Measurements from ENCODE around the gene RAB12.
"Not testable (repeated sequence)": the region's sequence is repeated elsewhere in the genome, so short reads cannot be mapped to it uniquely, and the experiment has no call there.

The RAB12 gene

GRCh38 chr18:8647359-8647758 lies 38.1 kb downstream of the RAB12 start:
- not testable (repeated sequence) for DNase-seq (ENCODE audit: low read depth in 2 of 2)

- not testable (repeated sequence) for DNase-seq (ENCODE audit: low read depth in 2 of 2)
Observed at GRCh38 chr18:8651478-8652261, 42.4 kb downstream of the RAB12 start.

- no peak for DNase-seq (ENCODE audit: low read depth in 2 of 2)
Observed at GRCh38 chr18:8654503-8655451, 45.5 kb downstream of the RAB12 start.

- DNase-seq (ENCODE audit: low read depth in 2 of 2): no peak
Observed at GRCh38 chr18:8656232-8656631, 47.0 kb downstream of the RAB12 start.

- no peak for DNase-seq (ENCODE audit: low read depth in 2 of 2)
Observed at GRCh38 chr18:8657050-8657820, 48.0 kb downstream of the RAB12 start.

GRCh38 chr18:8657873-8658470 lies 48.7 kb downstream of the RAB12 start:
- DNase-seq (ENCODE audit: low read depth in 2 of 2): no peak

- DNase-seq (ENCODE audit: low read depth in 2 of 2): no peak
Observed at GRCh38 chr18:8658858-8659485, 49.7 kb downstream of the RAB12 start.

- DNase-seq (ENCODE audit: low read depth in 2 of 2): no peak
Observed at GRCh38 chr18:8659609-8660242, 50.5 kb downstream of the RAB12 start.

GRCh38 chr18:8660316-8660715 lies 51.1 kb downstream of the RAB12 start:
- no peak for DNase-seq (ENCODE audit: low read depth in 2 of 2)

- no peak for DNase-seq (ENCODE audit: low read depth in 2 of 2)
Observed at GRCh38 chr18:8661754-8662559, 52.7 kb downstream of the RAB12 start.

GRCh38 chr18:8662560-8663255 lies 53.5 kb downstream of the RAB12 start:
- no peak for DNase-seq (ENCODE audit: low read depth in 2 of 2)

- no peak for DNase-seq (ENCODE audit: low read depth in 2 of 2)
Observed at GRCh38 chr18:8667846-8668245, 58.6 kb downstream of the RAB12 start.

GRCh38 chr18:8668381-8668780 lies 59.1 kb downstream of the RAB12 start:
- no peak for DNase-seq (ENCODE audit: low read depth in 2 of 2)

- DNase-seq (ENCODE audit: low read depth in 2 of 2): no peak
Observed at GRCh38 chr18:8669571-8669970, 60.3 kb downstream of the RAB12 start.

- no peak for DNase-seq (ENCODE audit: low read depth in 2 of 2)
Observed at GRCh38 chr18:8673256-8674209, 64.3 kb downstream of the RAB12 start.

- no peak for DNase-seq (ENCODE audit: low read depth in 2 of 2)
Observed at GRCh38 chr18:8675057-8675456, 65.8 kb downstream of the RAB12 start.

GRCh38 chr18:8681196-8681595 lies 72.0 kb downstream of the RAB12 start:
- no peak for DNase-seq (ENCODE audit: low read depth in 2 of 2)

- no peak for DNase-seq (ENCODE audit: low read depth in 2 of 2)
Observed at GRCh38 chr18:8684577-8684976, 75.3 kb downstream of the RAB12 start.

Data from stimulated activated CD4-positive, alpha-beta T cell treated with anti-CD3 and anti-CD28 coated beads, Interleukin-1b, Interleukin-23, amount 100 ng/mL, for 4 hours (primary cell).